Peyer's patch (tissue), 4 donors: ENCODE measurements around the gene IHH. TPM values are rescaled to one million over a fixed set of nuclear protein-coding genes. Genes with fewer than 3 reads are reported as not detected.

ENCODE experiments used
- DNase-seq, 3 donors: peaks; one replicate each; pipeline ENCODE4 v3.0.0-alpha.2; 2017 to 2019
- H3K27ac ChIP-seq, 4 donors: fragments of 200-600 bp; sonication (generic); one replicate each; pipeline ENCODE4 v1.5.1; 2016 to 2019
- H3K27me3 ChIP-seq, 2 donors: fragments of 200-600 bp; sonication (generic); one replicate each; pipeline ENCODE4 v1.5.1; 2019
- H3K36me3 ChIP-seq, 3 donors: fragments of 200-600 bp; sonication (generic); one replicate each; pipeline ENCODE4 v1.5.1; 2016 to 2019
- H3K4me1 ChIP-seq, 4 donors: fragments of 200-600 bp; sonication (generic); one replicate each; pipeline ENCODE4 v1.5.1; 2016 to 2019
- H3K4me3 ChIP-seq, 4 donors: fragments of 200-600 bp; sonication (generic); 1 replicate in 3 of 4; 2 replicates in 1 of 4; pipeline ENCODE4 v1.5.1; 2016 to 2019; ENCODE audit warnings: mild to moderate bottlenecking in 1 of 4
- H3K9me3 ChIP-seq, 4 donors: fragments of 200-600 bp; sonication (generic); one replicate each; pipeline ENCODE4 v1.5.1; 2016 to 2019; ENCODE audit warnings: mild to moderate bottlenecking in 1 of 4
- POLR2A ChIP-seq, 2 donors: fragments of 450-650 bp; IDR thresholded peaks; one replicate each; pipeline ENCODE4 v1.5.1; 2017; ENCODE audit warnings: antibody characterized with exemption in 2 of 2, mild to moderate bottlenecking in 2 of 2, moderate library complexity in 2 of 2
- total RNA-seq, 4 donors: library from RNA; depleted of rRNA; stranded (reverse); fragments of >200 nt; gene quantifications; one replicate each; pipeline ENCODE4 v1.1.0, GENCODE V29; 2016
- TF ChIP-seq, protein P1 (sequence below), 6 experiments: fragments of 450-650 bp in 4 of 6; fragments of 200-600 bp in 2 of 6; sonication (generic) in 1 of 6; IDR thresholded peaks; one replicate each; pipeline ENCODE4 v1.5.1; 2017 to 2019; ENCODE audit warnings: antibody characterized with exemption in 6 of 6, mild to moderate bottlenecking in 3 of 6, moderate library complexity in 1 of 6

Gene IHH
- total RNA-seq, 4 donors from 2014 or later = 14.0 to 124 (median 71.1) TPM

DNA sequence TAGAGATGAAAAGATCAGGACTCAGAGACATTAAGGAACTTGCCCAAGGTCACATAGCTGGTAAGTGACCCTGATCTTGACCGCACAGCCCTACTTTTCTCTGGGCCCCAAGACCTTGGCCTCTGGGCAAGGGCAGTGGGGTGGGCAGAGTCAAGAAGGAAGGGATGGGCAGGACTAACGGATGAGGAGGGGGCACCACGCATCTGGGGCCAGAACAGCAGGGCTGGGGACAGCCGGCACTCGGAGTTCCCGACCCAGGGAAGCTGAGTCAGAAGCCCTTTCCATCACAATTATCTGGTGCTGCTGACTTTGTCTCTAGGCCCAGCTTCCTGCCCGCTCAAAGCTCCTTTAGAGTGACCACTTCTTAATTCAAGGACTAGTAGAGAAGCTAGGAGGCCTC is 33.8 kb downstream of the IHH start:
- H3K36me3 ChIP-seq = no peaks in the 10 kb centered on the region
- no peaks in the 10 kb centered on the region for H3K9me3 ChIP-seq
- H3K4me1 ChIP-seq = no peaks in the 10 kb centered on the region
- TF ChIP-seq, protein P1, sequence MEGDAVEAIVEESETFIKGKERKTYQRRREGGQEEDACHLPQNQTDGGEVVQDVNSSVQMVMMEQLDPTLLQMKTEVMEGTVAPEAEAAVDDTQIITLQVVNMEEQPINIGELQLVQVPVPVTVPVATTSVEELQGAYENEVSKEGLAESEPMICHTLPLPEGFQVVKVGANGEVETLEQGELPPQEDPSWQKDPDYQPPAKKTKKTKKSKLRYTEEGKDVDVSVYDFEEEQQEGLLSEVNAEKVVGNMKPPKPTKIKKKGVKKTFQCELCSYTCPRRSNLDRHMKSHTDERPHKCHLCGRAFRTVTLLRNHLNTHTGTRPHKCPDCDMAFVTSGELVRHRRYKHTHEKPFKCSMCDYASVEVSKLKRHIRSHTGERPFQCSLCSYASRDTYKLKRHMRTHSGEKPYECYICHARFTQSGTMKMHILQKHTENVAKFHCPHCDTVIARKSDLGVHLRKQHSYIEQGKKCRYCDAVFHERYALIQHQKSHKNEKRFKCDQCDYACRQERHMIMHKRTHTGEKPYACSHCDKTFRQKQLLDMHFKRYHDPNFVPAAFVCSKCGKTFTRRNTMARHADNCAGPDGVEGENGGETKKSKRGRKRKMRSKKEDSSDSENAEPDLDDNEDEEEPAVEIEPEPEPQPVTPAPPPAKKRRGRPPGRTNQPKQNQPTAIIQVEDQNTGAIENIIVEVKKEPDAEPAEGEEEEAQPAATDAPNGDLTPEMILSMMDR (IDR thresholded peaks at IDR 0.05) = no peak
- TF ChIP-seq POLR2A (IDR thresholded peaks at IDR 0.05) = no peak
- no peak overlapping the region for H3K27ac ChIP-seq
- H3K4me3 ChIP-seq = no peak overlapping the region
- no peaks in the 10 kb centered on the region for H3K27me3 ChIP-seq
- DNase-seq = no peak

DNA sequence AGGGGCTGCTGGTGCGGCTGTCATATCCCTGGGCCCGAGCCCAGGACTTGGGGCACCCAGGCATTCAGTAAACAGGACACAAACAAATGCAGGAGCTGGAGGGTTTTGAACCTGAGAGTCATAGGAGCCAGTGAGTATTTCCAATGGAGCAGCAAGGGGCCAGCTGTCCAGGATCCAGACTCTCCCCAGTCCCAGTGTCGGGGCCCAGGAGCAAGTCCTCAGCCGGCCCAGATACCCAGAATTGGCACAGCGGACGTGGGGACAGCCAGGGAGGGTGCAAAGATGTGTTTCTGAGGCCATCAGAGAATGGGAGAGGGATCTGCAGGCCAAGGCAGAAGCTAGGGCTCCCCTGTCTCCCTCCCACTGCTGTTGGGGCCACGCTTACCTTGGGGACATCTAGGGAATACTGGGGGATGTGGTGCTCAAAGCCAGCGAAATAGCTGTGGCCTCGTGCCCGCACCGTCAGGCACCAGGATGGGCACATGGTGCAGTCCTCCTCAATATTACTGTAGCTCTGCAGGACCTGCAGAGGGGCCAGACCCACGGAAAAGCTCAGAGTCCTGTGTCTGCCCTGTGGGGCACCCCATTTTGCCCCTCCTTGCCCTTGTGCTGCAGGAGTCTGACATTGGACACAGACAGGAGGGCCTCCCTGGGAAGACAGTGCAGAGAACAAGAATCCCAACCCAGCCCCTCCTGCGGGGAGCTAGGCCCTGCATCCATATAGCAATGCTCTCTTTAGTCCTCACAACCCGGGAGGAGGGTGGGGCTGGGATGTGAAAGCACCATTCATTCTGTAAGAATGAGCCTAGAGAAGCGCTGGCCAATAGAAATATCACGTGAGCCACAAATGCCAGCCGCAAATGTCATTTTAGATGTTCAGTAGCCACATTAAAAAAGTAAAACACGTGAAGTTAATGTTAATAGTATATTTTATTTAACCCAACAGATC is 34.8 kb downstream of the IHH start:
- TF ChIP-seq, protein P1 (IDR thresholded peaks at IDR 0.05) = no peak
- TF ChIP-seq POLR2A (IDR thresholded peaks at IDR 0.05) = no peak
- DNase-seq = peak in 1 of 3 donors; percentile 34
- no peak overlapping the region for H3K27ac ChIP-seq
- H3K4me1 ChIP-seq = no peaks in the 10 kb centered on the region
- no peaks in the 10 kb centered on the region for H3K27me3 ChIP-seq
- H3K36me3 ChIP-seq = no peaks in the 10 kb centered on the region
- no peaks in the 10 kb centered on the region for H3K9me3 ChIP-seq
- H3K4me3 ChIP-seq = no peak overlapping the region

DNA sequence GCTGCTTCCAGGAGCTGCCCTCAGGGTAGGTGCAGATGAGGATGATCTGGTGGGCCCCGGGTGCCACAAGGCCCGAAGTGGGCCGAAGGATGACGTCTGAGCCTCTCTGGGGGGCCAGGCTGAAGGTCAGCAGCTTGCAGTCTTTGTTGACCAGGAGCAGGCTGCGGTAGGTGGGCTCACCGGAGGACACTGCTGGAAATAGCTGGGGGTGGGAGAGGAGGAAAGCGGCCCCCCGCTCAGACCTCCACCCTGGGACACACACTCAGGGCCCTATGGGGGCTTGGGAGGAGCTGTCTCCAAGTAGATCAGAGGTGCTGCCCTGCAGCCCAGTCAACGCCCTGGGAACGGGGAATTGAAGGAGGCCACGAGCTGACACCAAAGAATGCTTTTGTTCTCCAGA is 36.7 kb downstream of the IHH start:
- H3K27ac ChIP-seq = no peak overlapping the region
- TF ChIP-seq POLR2A (IDR thresholded peaks at IDR 0.05) = no peak
- TF ChIP-seq, protein P1 (IDR thresholded peaks at IDR 0.05) = no peak
- no peaks in the 10 kb centered on the region for H3K27me3 ChIP-seq
- no peak for DNase-seq
- H3K4me1 ChIP-seq = no peaks in the 10 kb centered on the region
- no peaks in the 10 kb centered on the region for H3K9me3 ChIP-seq
- H3K36me3 ChIP-seq = no peaks in the 10 kb centered on the region
- no peak overlapping the region for H3K4me3 ChIP-seq

DNA sequence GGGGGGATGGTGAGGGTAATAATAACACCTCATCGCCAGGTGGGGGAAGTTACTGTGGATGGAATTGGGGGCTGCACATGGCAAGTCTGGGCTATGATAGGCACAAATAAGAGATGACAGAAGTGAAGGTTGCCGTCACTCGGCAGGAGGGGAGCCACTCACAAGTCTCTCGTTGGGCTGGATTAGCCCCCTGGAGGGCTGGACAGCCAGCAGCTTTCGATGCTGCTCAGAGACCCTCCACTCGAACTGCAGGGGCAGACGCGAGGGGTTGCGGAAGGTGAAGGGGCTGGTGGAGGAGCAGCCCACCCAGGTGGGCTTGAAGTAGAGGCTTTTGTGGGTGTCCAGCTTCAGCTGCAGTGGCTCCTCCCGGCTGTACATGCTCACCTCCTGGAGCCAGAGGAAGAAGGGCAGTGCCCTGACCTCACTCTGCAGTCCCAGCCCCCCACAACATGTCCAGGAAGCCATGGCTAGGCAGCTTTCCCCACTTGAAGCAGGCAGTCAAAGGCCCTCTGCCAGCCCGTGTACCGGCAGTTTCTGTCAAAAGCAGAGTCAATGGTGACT is 37.6 kb downstream of the IHH start:
- Histone ChIP-seq H3K36me3 (no peaks in the 10 kb centered on the region), H3K27ac (no peak overlapping the region), H3K4me3 (no peak overlapping the region), H3K27me3 (no peaks in the 10 kb centered on the region), H3K4me1 (no peaks in the 10 kb centered on the region), H3K9me3 (no peaks in the 10 kb centered on the region)
- TF ChIP-seq, protein P1 (IDR thresholded peaks at IDR 0.05) = no peak
- TF ChIP-seq POLR2A (IDR thresholded peaks at IDR 0.05) = no peak
- DNase-seq = peak in 1 of 3 donors; percentile 25

DNA sequence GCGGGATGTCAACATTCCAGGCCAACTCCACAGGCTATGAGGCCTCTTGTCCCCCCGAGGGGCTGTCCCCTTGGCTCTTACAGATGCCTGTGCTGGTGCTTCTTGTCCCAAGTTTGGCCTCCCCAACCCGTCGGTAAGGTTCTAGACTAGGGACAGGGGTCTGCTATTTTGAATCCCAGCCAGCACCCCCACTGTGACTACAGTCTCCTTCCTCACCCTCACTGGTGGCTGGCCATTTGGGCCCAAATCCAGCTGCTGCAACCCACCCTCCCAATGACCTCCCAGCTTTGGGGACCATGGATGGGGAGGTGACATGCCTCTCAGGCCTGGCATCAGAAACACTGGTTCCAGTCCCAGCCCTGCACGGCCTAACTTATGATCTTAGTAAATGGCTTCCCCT is 38.1 kb downstream of the IHH start:
- Histone ChIP-seq H3K4me3 (no peak overlapping the region), H3K9me3 (no peaks in the 10 kb centered on the region), H3K27me3 (no peaks in the 10 kb centered on the region), H3K36me3 (no peaks in the 10 kb centered on the region), H3K4me1 (no peaks in the 10 kb centered on the region), H3K27ac (no peak overlapping the region)
- TF ChIP-seq, protein P1 (IDR thresholded peaks at IDR 0.05) = no peak
- no peak for TF ChIP-seq POLR2A (IDR thresholded peaks at IDR 0.05)
- no peak for DNase-seq
